Cardiac muscle cell (in vitro differentiated cells and primary cell): ENCODE measurements around the gene FNDC1. TPM values are rescaled to one million over a fixed set of nuclear protein-coding genes. Genes with fewer than 3 reads are reported as not detected.

Experiments used
- DNase-seq, 2 donors: peaks; one replicate each; pipeline versions ENCODE4 v3.0.0 to v3.0.0-alpha.2; 2010 to 2017; ENCODE audit warnings: low read depth in 1 of 2, low spot score in 1 of 2
- H3K27ac ChIP-seq: fragments of 200-600 bp; sonication (generic); 2 replicates; pipeline ENCODE4 v1.5.1; 2016
- H3K27me3 ChIP-seq: fragments of 200-600 bp; sonication (generic); 2 replicates; pipeline ENCODE4 v1.6.0; 2016; ENCODE audit warnings: control low read depth
- H3K36me3 ChIP-seq: fragments of 200-600 bp; sonication (generic); 2 replicates; pipeline ENCODE4 v1.5.1; 2016; ENCODE audit warnings: control low read depth
- H3K4me1 ChIP-seq: fragments of 200-600 bp; sonication (generic); 2 replicates; pipeline ENCODE4 v1.8.1; 2017; ENCODE audit warnings: low read depth, mild to moderate bottlenecking, mixed run types
- H3K4me3 ChIP-seq: fragments of 200-600 bp; sonication (generic); 2 replicates; pipeline ENCODE4 v1.5.1; 2016; ENCODE audit warnings: mild to moderate bottlenecking
- H3K9me3 ChIP-seq: fragments of 200-600 bp; sonication (generic); 2 replicates; pipeline ENCODE4 v1.5.1; 2017; ENCODE audit warnings: low read depth, mild to moderate bottlenecking, control low read depth
- CTCF ChIP-seq: IDR thresholded peaks from 2 replicates; pipeline ENCODE4 v1.5.1; 2012; ENCODE audit warnings: low read depth, mild to moderate bottlenecking, low read length
- polyA plus RNA-seq: library from polyadenylated mRNA; unstranded; fragments of >200 nt; fragmentation: Nextera tagmentation; extraction: Ambion mirVana; gene quantifications from 2 replicates; pipeline ENCODE4 v1.2.1, GENCODE V29; 2016
- total RNA-seq: library from RNA; depleted of rRNA; stranded (reverse); fragments of >200 nt; gene quantifications from 2 replicates; pipeline ENCODE4 v1.2.3, GENCODE V29; 2016

Gene FNDC1
- total and polyA plus RNA-seq, 2 experiments from 2014 or later, result 0.30 TPM; not detected in 1

GRCh38 chr6:159169557-159170332 is 545 bp downstream of the FNDC1 start:
- peak; percentile 52 to 55 for DNase-seq
- no peaks in the 10 kb centered on the region for H3K36me3 ChIP-seq
- H3K27me3 ChIP-seq, result peaks cover 99% of the 10 kb centered on the region
- H3K27ac ChIP-seq, result no peak overlapping the region
- H3K9me3 ChIP-seq, result no peaks in the 10 kb centered on the region
- no peaks in the 10 kb centered on the region for H3K4me1 ChIP-seq
- TF ChIP-seq CTCF, result peak; percentile 8
- peak overlapping the region; percentile 25 for H3K4me3 ChIP-seq

- no peaks in the 10 kb centered on the region for H3K36me3 ChIP-seq
- H3K4me3 ChIP-seq, result peak overlapping the region; percentile 25
- no peaks in the 10 kb centered on the region for H3K9me3 ChIP-seq
- no peak for DNase-seq
- no peak for TF ChIP-seq CTCF
- H3K4me1 ChIP-seq, result no peaks in the 10 kb centered on the region
- no peak overlapping the region for H3K27ac ChIP-seq
- peaks cover 99% of the 10 kb centered on the region for H3K27me3 ChIP-seq
Measured at GRCh38 chr6:159170333-159170672, 1.1 kb downstream of the FNDC1 start.

GRCh38 chr6:159170999-159171712 is 2.0 kb downstream of the FNDC1 start:
- no peaks in the 10 kb centered on the region for H3K4me1 ChIP-seq
- TF ChIP-seq CTCF, result no peak
- no peak overlapping the region for H3K4me3 ChIP-seq
- DNase-seq, result peak; percentile 8 to 81
- peaks cover 97% of the 10 kb centered on the region for H3K27me3 ChIP-seq
- no peak overlapping the region for H3K27ac ChIP-seq
- H3K9me3 ChIP-seq, result no peaks in the 10 kb centered on the region
- no peaks in the 10 kb centered on the region for H3K36me3 ChIP-seq

- H3K27ac ChIP-seq, result no peak overlapping the region
- DNase-seq, result peak in 1 of 2 donors; percentile 49
- H3K9me3 ChIP-seq, result no peaks in the 10 kb centered on the region
- H3K36me3 ChIP-seq, result no peaks in the 10 kb centered on the region
- no peak overlapping the region for H3K4me3 ChIP-seq
- H3K4me1 ChIP-seq, result no peaks in the 10 kb centered on the region
- peaks cover 87% of the 10 kb centered on the region for H3K27me3 ChIP-seq
- TF ChIP-seq CTCF, result no peak
Measured at GRCh38 chr6:159172091-159172491, 2.9 kb downstream of the FNDC1 start.

- H3K4me1 ChIP-seq, result no peaks in the 10 kb centered on the region
- H3K4me3 ChIP-seq, result no peak overlapping the region
- TF ChIP-seq CTCF, result peak; percentile 99
- no peak overlapping the region for H3K27ac ChIP-seq
- H3K9me3 ChIP-seq, result no peaks in the 10 kb centered on the region
- peak; percentile 78 to 86 for DNase-seq
- peaks cover 66% of the 10 kb centered on the region for H3K27me3 ChIP-seq
- H3K36me3 ChIP-seq, result no peaks in the 10 kb centered on the region
Measured at GRCh38 chr6:159174263-159174969, 5.2 kb downstream of the FNDC1 start.
